Thyroid gland (tissue), 4 donors: ENCODE measurements around the gene IRF9.

ENCODE experiments used
- CTCF ChIP-seq, 6 experiments: fragments of 200-600 bp in 3 of 6; fragments of 450-650 bp in 3 of 6; sonication (generic) in 3 of 6; IDR thresholded peaks; one replicate each; pipeline ENCODE4 v1.5.1; 2016 to 2019; ENCODE audit warnings: antibody characterized with exemption in 6 of 6, mild to moderate bottlenecking in 2 of 6, inconsistent platforms in 1 of 6, moderate library complexity in 1 of 6
- POLR2A ChIP-seq, 2 donors: fragments of 450-650 bp; IDR thresholded peaks; one replicate each; pipeline ENCODE4 v1.6.1; 2017; ENCODE audit warnings: antibody characterized with exemption in 2 of 2, mild to moderate bottlenecking in 2 of 2, moderate library complexity in 1 of 2

- TF ChIP-seq CTCF (IDR thresholded peaks at IDR 0.05) (no peak), POLR2A (IDR thresholded peaks at IDR 0.05) (no peak)
Measured at GRCh38 chr14:24144451-24144850, 16.6 kb upstream of the IRF9 start.
